ENCODE results near the gene LDAF1. TPM values are rescaled to one million over a fixed set of nuclear protein-coding genes. Genes with fewer than 3 reads are reported as not detected.

Gene LDAF1
- total RNA-seq, 1 experiment from 2014 or later = 50.1 TPM

- H3K36me3 Mint-ChIP-seq (ENCODE audit: insufficient read depth, unreplicated experiment) = no peaks in the 10 kb centered on the region
- no peak for TF ChIP-seq CTCF (IDR thresholded peaks at IDR 0.05; ENCODE audit: unreplicated experiment)
- BruUV-seq (replicated peaks) = no TSS peak
- intact Hi-C loops (cut with micrococcal nuclease; ENCODE audit: unreplicated experiment) = no loop called here
- CTCF ChIA-PET = interaction anchor here (0.7 kb wide), 1 partner anchor 1820 kb away, joined by 5 read pairs; no protein-coding TSS in a partner anchor
- H3K4me1 Mint-ChIP-seq (ENCODE audit: low read depth, unreplicated experiment) = peaks cover 9% of the 10 kb centered on the region
- H3K4me3 Mint-ChIP-seq (ENCODE audit: low read depth, unreplicated experiment) = no peak overlapping the region
- no peak for DNase-seq
- H3K27me3 Mint-ChIP-seq (ENCODE audit: unreplicated experiment) = no peaks in the 10 kb centered on the region
- H3K27ac Mint-ChIP-seq (ENCODE audit: unreplicated experiment) = no peak overlapping the region
- no peaks in the 10 kb centered on the region for H3K9me3 Mint-ChIP-seq (ENCODE audit: low read depth, unreplicated experiment)
Measured at GRCh38 chr16:21217121-21217520, 58.6 kb downstream of the LDAF1 start.

GRCh38 chr16:21218153-21218552 lies 59.7 kb downstream of the LDAF1 start:
- intact Hi-C loops (cut with micrococcal nuclease; ENCODE audit: unreplicated experiment) = no loop called here
- Mint-ChIP-seq H3K9me3 (ENCODE audit: low read depth, unreplicated experiment) (no peaks in the 10 kb centered on the region), H3K4me3 (ENCODE audit: low read depth, unreplicated experiment) (no peak overlapping the region), H3K27ac (ENCODE audit: unreplicated experiment) (no peak overlapping the region), H3K36me3 (ENCODE audit: insufficient read depth, unreplicated experiment) (no peaks in the 10 kb centered on the region), H3K27me3 (ENCODE audit: unreplicated experiment) (no peaks in the 10 kb centered on the region), H3K4me1 (ENCODE audit: low read depth, unreplicated experiment) (peaks cover 20% of the 10 kb centered on the region)
- TF ChIP-seq CTCF (IDR thresholded peaks at IDR 0.05; ENCODE audit: unreplicated experiment) = no peak
- CTCF ChIA-PET = no interaction called here
- no TSS peak for BruUV-seq (replicated peaks)
- DNase-seq = no peak

GRCh38 chr16:21219551-21219950 lies 61.1 kb downstream of the LDAF1 start:
- Mint-ChIP-seq H3K36me3 (ENCODE audit: insufficient read depth, unreplicated experiment) (no peaks in the 10 kb centered on the region), H3K4me3 (ENCODE audit: low read depth, unreplicated experiment) (no peak overlapping the region), H3K27me3 (ENCODE audit: unreplicated experiment) (no peaks in the 10 kb centered on the region), H3K4me1 (ENCODE audit: low read depth, unreplicated experiment) (peaks cover 21% of the 10 kb centered on the region), H3K27ac (ENCODE audit: unreplicated experiment) (no peak overlapping the region), H3K9me3 (ENCODE audit: low read depth, unreplicated experiment) (no peaks in the 10 kb centered on the region)
- CTCF ChIA-PET = interaction anchor here (0.8 kb wide), 1 partner anchor 25 kb away, joined by 3 read pairs; no protein-coding TSS in a partner anchor
- BruUV-seq (replicated peaks) = no TSS peak
- TF ChIP-seq CTCF (IDR thresholded peaks at IDR 0.05; ENCODE audit: unreplicated experiment) = no peak
- intact Hi-C loops (cut with micrococcal nuclease; ENCODE audit: unreplicated experiment) = no loop called here
- DNase-seq = no peak

- CTCF ChIA-PET = no interaction called here
- H3K27ac Mint-ChIP-seq (ENCODE audit: unreplicated experiment) = no peak overlapping the region
- H3K4me3 Mint-ChIP-seq (ENCODE audit: low read depth, unreplicated experiment) = no peak overlapping the region
- TF ChIP-seq CTCF (IDR thresholded peaks at IDR 0.05; ENCODE audit: unreplicated experiment) = no peak
- H3K27me3 Mint-ChIP-seq (ENCODE audit: unreplicated experiment) = no peaks in the 10 kb centered on the region
- H3K4me1 Mint-ChIP-seq (ENCODE audit: low read depth, unreplicated experiment) = peaks cover 21% of the 10 kb centered on the region
- H3K9me3 Mint-ChIP-seq (ENCODE audit: low read depth, unreplicated experiment) = no peaks in the 10 kb centered on the region
- DNase-seq = peak; percentile 12
- BruUV-seq (replicated peaks) = no TSS peak
- intact Hi-C loops (cut with micrococcal nuclease; ENCODE audit: unreplicated experiment) = no loop called here
- no peaks in the 10 kb centered on the region for H3K36me3 Mint-ChIP-seq (ENCODE audit: insufficient read depth, unreplicated experiment)
Measured at GRCh38 chr16:21222495-21223337, 64.2 kb downstream of the LDAF1 start.
